OCI-LY1 (cell line): ENCODE measurements around the gene CMIP.

Experiments
- H2AFZ ChIP-seq: fragments of 200-600 bp; sonication (generic), shearing (Covaris generic); 2 replicates; pipeline ENCODE4 v1.6.0; 2014; ENCODE audit warnings: antibody characterized with exemption, mild to moderate bottlenecking, low read length
- H3F3A ChIP-seq: fragments of 200-600 bp; sonication (generic), shearing (Covaris generic); 2 replicates; pipeline ENCODE4 v1.6.0; 2014; ENCODE audit warnings: mild to moderate bottlenecking, antibody characterized with exemption, low read length, moderate library complexity; ENCODE audit not compliant: insufficient read depth
- H3K27ac ChIP-seq: fragments of 200-600 bp; sonication (generic); 2 replicates; pipeline ENCODE4 v1.5.1; 2014; ENCODE audit warnings: low read length, mixed run types, mild to moderate bottlenecking, low read depth; ENCODE audit not compliant: poor library complexity, severe bottlenecking
- H3K27me3 ChIP-seq: fragments of 200-600 bp; sonication (generic); 2 replicates; pipeline ENCODE4 v1.6.0; 2014; ENCODE audit warnings: antibody characterized with exemption, mild to moderate bottlenecking, low read length, moderate library complexity; ENCODE audit not compliant: insufficient read depth
- H3K36me3 ChIP-seq: fragments of 200-600 bp; sonication (generic); 2 replicates; pipeline ENCODE4 v1.6.1; 2014; ENCODE audit warnings: mild to moderate bottlenecking, antibody characterized with exemption, low read length, moderate library complexity, mixed read lengths; ENCODE audit not compliant: insufficient read depth
- H3K4me1 ChIP-seq: fragments of 200-600 bp; sonication (generic); 2 replicates; pipeline ENCODE4 v1.5.1; 2014; ENCODE audit warnings: mild to moderate bottlenecking, low read length, moderate library complexity; ENCODE audit not compliant: insufficient read depth, severe bottlenecking
- H3K4me2 ChIP-seq: fragments of 200-600 bp; sonication (generic), shearing (Covaris generic); 2 replicates; pipeline ENCODE4 v1.6.1; 2014; ENCODE audit warnings: low read length
- H3K4me3 ChIP-seq: fragments of 200-600 bp; sonication (generic); 2 replicates; pipeline ENCODE4 v1.5.1; 2014; ENCODE audit warnings: low read length, low read depth, mild to moderate bottlenecking, mixed read lengths; ENCODE audit not compliant: poor library complexity, severe bottlenecking
- H3K79me2 ChIP-seq: fragments of 200-600 bp; shearing (Covaris generic); 2 replicates; pipeline ENCODE4 v1.6.1; 2016; ENCODE audit warnings: mixed run types, low read length, mixed read lengths; ENCODE audit not compliant: insufficient read depth
- H3K9ac ChIP-seq: fragments of 200-600 bp; sonication (generic), shearing (Covaris generic); 2 replicates; pipeline ENCODE4 v1.6.1; 2014; ENCODE audit warnings: mild to moderate bottlenecking, low read length, mixed read lengths
- H3K9me2 ChIP-seq: fragments of 200-600 bp; sonication (generic), shearing (Covaris generic); 2 replicates; pipeline ENCODE4 v1.6.1; 2014; ENCODE audit warnings: low read depth, mild to moderate bottlenecking, low read length, mixed read lengths
- H3K9me3 ChIP-seq: fragments of 200-600 bp; shearing (Covaris generic); 2 replicates; pipeline ENCODE4 v1.6.1; 2014; ENCODE audit warnings: low read length, mixed read lengths
- H4K20me1 ChIP-seq: fragments of 200-600 bp; sonication (generic), shearing (Covaris generic); 2 replicates; pipeline ENCODE4 v1.6.0; 2016; ENCODE audit warnings: mild to moderate bottlenecking, low read length; ENCODE audit not compliant: insufficient read depth
- EZH2 ChIP-seq: fragments of 200-600 bp; sonication (generic), shearing (Covaris generic); IDR thresholded peaks from 2 replicates; pipeline ENCODE4 v1.8.0; 2017; ENCODE audit warnings: borderline replicate concordance, mixed run types, mild to moderate bottlenecking, antibody characterized with exemption, low read length, moderate library complexity, mixed read lengths
- TF ChIP-seq, protein P1 (sequence below): fragments of 200-600 bp; sonication (generic), shearing (Covaris generic); IDR thresholded peaks from 2 replicates; pipeline ENCODE4 v1.5.1; 2017; ENCODE audit warnings: mild to moderate bottlenecking, antibody characterized with exemption, low read length, moderate library complexity, mixed read lengths

CMIP gene

DNA sequence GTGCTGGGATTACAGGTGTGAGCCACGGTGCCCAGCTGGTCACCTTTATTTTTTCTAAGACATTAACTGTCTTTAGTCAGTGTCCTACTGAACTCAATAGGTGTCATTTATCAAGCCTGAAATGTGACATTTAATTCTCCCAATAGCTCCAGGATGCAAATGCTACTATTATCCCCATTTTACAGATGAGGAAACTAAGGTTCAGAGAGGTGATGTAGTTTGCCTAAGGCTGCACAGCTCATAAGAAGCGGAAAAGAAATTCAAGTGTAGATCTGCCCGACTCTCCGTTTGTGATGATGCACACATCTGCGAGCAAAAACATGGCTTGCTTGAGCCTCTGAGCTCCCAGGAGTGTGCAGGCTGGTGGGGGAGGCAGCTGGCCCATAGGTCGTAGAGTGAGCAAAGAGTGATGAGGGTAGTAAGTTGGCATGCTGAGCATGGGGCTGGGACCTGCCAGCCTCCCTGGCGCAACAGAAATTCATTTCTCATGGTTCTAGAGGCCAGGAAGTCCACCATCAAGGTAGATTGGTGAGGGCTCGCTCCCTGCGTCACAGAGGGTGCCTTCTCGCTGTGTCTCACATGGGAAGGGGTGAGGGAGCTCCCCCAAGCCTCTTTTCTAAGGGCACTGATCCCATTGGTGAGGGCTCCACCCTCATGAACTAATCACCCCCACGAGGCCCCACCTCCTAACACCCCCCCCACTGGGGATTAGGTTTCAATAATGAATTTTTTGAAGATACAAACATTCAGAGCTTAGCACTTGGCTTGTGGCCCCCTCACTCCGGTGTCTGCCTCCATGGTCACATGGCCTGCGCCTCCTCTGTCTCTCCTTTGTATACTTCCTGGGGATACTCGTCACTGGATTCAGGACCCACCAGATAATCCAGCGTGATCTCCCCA lies 193.0 kb downstream of the CMIP start:
- no peaks in the 10 kb centered on the region for H3K9me2 ChIP-seq
- H3K4me1 ChIP-seq, result no peaks in the 10 kb centered on the region
- H3K9me3 ChIP-seq, result no peaks in the 10 kb centered on the region
- no peak overlapping the region for H3K9ac ChIP-seq
- no peak overlapping the region for H3K4me3 ChIP-seq
- H3K27me3 ChIP-seq, result no peaks in the 10 kb centered on the region
- H3K27ac ChIP-seq, result no peak overlapping the region
- no peaks in the 10 kb centered on the region for H4K20me1 ChIP-seq
- H2AFZ ChIP-seq, result no peak overlapping the region
- no peaks in the 10 kb centered on the region for H3F3A ChIP-seq
- TF ChIP-seq, protein P1, sequence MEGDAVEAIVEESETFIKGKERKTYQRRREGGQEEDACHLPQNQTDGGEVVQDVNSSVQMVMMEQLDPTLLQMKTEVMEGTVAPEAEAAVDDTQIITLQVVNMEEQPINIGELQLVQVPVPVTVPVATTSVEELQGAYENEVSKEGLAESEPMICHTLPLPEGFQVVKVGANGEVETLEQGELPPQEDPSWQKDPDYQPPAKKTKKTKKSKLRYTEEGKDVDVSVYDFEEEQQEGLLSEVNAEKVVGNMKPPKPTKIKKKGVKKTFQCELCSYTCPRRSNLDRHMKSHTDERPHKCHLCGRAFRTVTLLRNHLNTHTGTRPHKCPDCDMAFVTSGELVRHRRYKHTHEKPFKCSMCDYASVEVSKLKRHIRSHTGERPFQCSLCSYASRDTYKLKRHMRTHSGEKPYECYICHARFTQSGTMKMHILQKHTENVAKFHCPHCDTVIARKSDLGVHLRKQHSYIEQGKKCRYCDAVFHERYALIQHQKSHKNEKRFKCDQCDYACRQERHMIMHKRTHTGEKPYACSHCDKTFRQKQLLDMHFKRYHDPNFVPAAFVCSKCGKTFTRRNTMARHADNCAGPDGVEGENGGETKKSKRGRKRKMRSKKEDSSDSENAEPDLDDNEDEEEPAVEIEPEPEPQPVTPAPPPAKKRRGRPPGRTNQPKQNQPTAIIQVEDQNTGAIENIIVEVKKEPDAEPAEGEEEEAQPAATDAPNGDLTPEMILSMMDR, result no peak
- TF ChIP-seq EZH2, result no peak
- no peaks in the 10 kb centered on the region for H3K79me2 ChIP-seq
- no peak overlapping the region for H3K4me2 ChIP-seq
- H3K36me3 ChIP-seq, result peaks cover 16% of the 10 kb centered on the region; the same call in 1 of the 2 replicates

DNA sequence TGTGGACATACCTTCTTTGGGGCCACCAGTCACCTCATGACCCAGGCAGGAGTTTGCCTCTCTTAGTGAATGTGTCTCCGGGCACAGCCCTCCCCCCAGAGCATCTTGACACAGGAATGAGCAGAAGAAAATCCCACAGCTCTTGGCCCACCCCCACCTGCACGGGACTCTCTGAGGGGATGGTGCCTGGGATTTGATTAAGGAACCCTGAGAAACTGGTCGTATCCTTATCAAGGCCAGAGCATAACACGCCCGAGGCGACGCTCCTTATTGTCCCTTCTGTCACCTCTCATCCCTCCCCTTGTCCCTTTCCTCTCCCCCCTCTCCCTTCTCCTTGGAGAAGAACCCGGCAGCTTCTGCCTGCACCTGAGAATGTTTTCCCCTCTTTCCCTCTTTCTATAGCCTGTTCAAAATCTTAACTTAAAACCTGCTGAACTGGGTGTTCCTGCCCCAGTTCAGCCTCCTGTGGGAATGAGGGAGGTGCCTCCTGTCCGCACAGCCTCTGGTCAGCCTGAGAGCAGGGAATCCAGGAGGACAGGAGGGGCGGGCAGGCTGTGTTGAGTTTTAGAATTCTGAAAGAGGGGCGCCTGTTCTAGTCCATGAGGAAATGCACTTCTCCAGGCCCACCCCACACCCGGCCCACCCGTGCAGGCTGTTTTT lies 193.8 kb downstream of the CMIP start:
- Histone ChIP-seq H3K36me3 (peaks cover 16% of the 10 kb centered on the region; the same call in 1 of the 2 replicates), H2AFZ (no peak overlapping the region), H3K4me1 (no peaks in the 10 kb centered on the region), H3K4me3 (no peak overlapping the region), H3F3A (no peaks in the 10 kb centered on the region), H3K4me2 (no peak overlapping the region), H3K79me2 (no peaks in the 10 kb centered on the region), H3K27ac (no peak overlapping the region), H3K27me3 (no peaks in the 10 kb centered on the region), H3K9me3 (no peaks in the 10 kb centered on the region), H3K9ac (no peak overlapping the region), H3K9me2 (no peaks in the 10 kb centered on the region), H4K20me1 (no peaks in the 10 kb centered on the region)
- TF ChIP-seq, protein P1, result no peak
- no peak for TF ChIP-seq EZH2

- Histone ChIP-seq H3K79me2 (no peaks in the 10 kb centered on the region), H3K27me3 (no peaks in the 10 kb centered on the region)
Measured at GRCh38 chr16:81639348-81639747, 194.7 kb downstream of the CMIP start.

More at GRCh38 chr16:81639348-81639747, 194.7 kb downstream of the CMIP start:
- Histone ChIP-seq H3K9me2 (no peaks in the 10 kb centered on the region), H3K36me3 (peaks cover 16% of the 10 kb centered on the region; the same call in 1 of the 2 replicates), H3F3A (no peaks in the 10 kb centered on the region), H3K9me3 (no peaks in the 10 kb centered on the region), H4K20me1 (no peaks in the 10 kb centered on the region), H3K4me2 (no peak overlapping the region), H3K4me1 (no peaks in the 10 kb centered on the region), H2AFZ (no peak overlapping the region), H3K9ac (no peak overlapping the region), H3K4me3 (no peak overlapping the region), H3K27ac (no peak overlapping the region)
- no peak for TF ChIP-seq EZH2
- TF ChIP-seq, protein P1, result no peak
